ENCODE measurements around the gene ABCC5.

Gene ABCC5

GRCh38 chr3:183871541-183871940 is 146.1 kb downstream of the ABCC5 start:
- H3K9ac ChIP-seq (ENCODE audit: low read length), result no peak overlapping the region
- 0 out of 2 replicates have a peak, but pooled peaks cover 2% of the 10 kb centered on the region for H4K20me1 ChIP-seq (ENCODE audit: insufficient read depth, low read length)
- no peak overlapping the region for H3K4me2 ChIP-seq (ENCODE audit: low read length)
- H3F3A ChIP-seq (ENCODE audit: insufficient read depth, low read length), result no peaks in the 10 kb centered on the region
- no peak overlapping the region for H2AFZ ChIP-seq (ENCODE audit: low read length)
- no peaks in the 10 kb centered on the region for H3K9me2 ChIP-seq (ENCODE audit: low read depth, low read length)
- H3K4me3 ChIP-seq (ENCODE audit: low read depth, low read length, poor library complexity, severe bottlenecking), result no peak overlapping the region
- H3K9me3 ChIP-seq (ENCODE audit: low read length), result no peaks in the 10 kb centered on the region
- H3K27ac ChIP-seq (ENCODE audit: low read depth, low read length, poor library complexity, severe bottlenecking), result no peak overlapping the region
- no peak for TF ChIP-seq CTCF (IDR thresholded peaks at IDR 0.05; ENCODE audit: low read length)
- TF ChIP-seq EZH2 (IDR thresholded peaks at IDR 0.05; ENCODE audit: borderline replicate concordance, low read length), result no peak
- H3K36me3 ChIP-seq (ENCODE audit: insufficient read depth, low read length), result peaks cover 22% of the 10 kb centered on the region
- peaks cover 71% of the 10 kb centered on the region for H3K79me2 ChIP-seq (ENCODE audit: insufficient read depth, low read length)
- H3K4me1 ChIP-seq (ENCODE audit: insufficient read depth, low read length, severe bottlenecking), result no peaks in the 10 kb centered on the region
- H3K27me3 ChIP-seq (ENCODE audit: insufficient read depth, low read length), result no peaks in the 10 kb centered on the region

GRCh38 chr3:183870563-183870962 is 147.1 kb downstream of the ABCC5 start:
- Histone ChIP-seq H2AFZ (ENCODE audit: low read length) (no peak overlapping the region), H3K4me1 (ENCODE audit: insufficient read depth, low read length, severe bottlenecking) (no peaks in the 10 kb centered on the region), H3K9me3 (ENCODE audit: low read length) (no peaks in the 10 kb centered on the region), H4K20me1 (ENCODE audit: insufficient read depth, low read length) (0 out of 2 replicates have a peak, but pooled peaks cover 2% of the 10 kb centered on the region), H3K36me3 (ENCODE audit: insufficient read depth, low read length) (peaks cover 28% of the 10 kb centered on the region), H3K4me3 (ENCODE audit: low read depth, low read length, poor library complexity, severe bottlenecking) (no peak overlapping the region), H3K9me2 (ENCODE audit: low read depth, low read length) (no peaks in the 10 kb centered on the region), H3K9ac (ENCODE audit: low read length) (no peak overlapping the region), H3K27me3 (ENCODE audit: insufficient read depth, low read length) (no peaks in the 10 kb centered on the region), H3K79me2 (ENCODE audit: insufficient read depth, low read length) (peaks cover 63% of the 10 kb centered on the region), H3K4me2 (ENCODE audit: low read length) (no peak overlapping the region), H3F3A (ENCODE audit: insufficient read depth, low read length) (no peaks in the 10 kb centered on the region), H3K27ac (ENCODE audit: low read depth, low read length, poor library complexity, severe bottlenecking) (no peak overlapping the region)
- TF ChIP-seq CTCF (IDR thresholded peaks at IDR 0.05; ENCODE audit: low read length) (no peak), EZH2 (IDR thresholded peaks at IDR 0.05; ENCODE audit: borderline replicate concordance, low read length) (no peak)

Measured in OCI-LY1 (cell line).